ENCODE results near the gene PANK2. TPM values are rescaled to one million over a fixed set of nuclear protein-coding genes. Genes with fewer than 3 reads are reported as not detected.

The PANK2 gene
- total and polyA plus RNA-seq, 2 donors (not counting 1 experiment from before 2014, with no cell fraction given): 33.7 to 51.7 TPM

GRCh38 chr20:3854462-3854871, 34.7 kb upstream of the PANK2 start:
- no peak for TF ChIP-seq CTCF (conservative IDR thresholded peaks at IDR 0.05 in 1 of 2, IDR thresholded peaks at IDR 0.05 in 1 of 2; ENCODE audit: low read depth in 1 of 2, low read length in 2 of 2)
- TF ChIP-seq EZH2 (IDR thresholded peaks at IDR 0.05; ENCODE audit: low read length, missing control alignments): no peak
- Histone ChIP-seq H2AFZ (ENCODE audit: low read length) (no peak overlapping the region), H4K20me1 (ENCODE audit: control insufficient read depth, extremely low read depth, insufficient read depth, low read length) (no peaks in the 10 kb centered on the region), H3K4me3 (replicated peaks in 1 of 4; ENCODE audit: control extremely low read depth in 1 of 4, insufficient read depth in 1 of 4, low read depth in 3 of 4, low read length in 4 of 4) (no peak overlapping the region), H3K27ac (ENCODE audit: insufficient read depth, low read length) (no peak overlapping the region), H3K4me1 (ENCODE audit: control insufficient read depth, extremely low read depth, insufficient read depth, low read length) (no peaks in the 10 kb centered on the region), H3K9ac (ENCODE audit: insufficient read depth, low read length) (no peak overlapping the region), H3K36me3 (ENCODE audit: control insufficient read depth, insufficient read depth, low read length) (peaks cover 14% of the 10 kb centered on the region), H3K27me3 (ENCODE audit: control insufficient read depth, insufficient read depth, low read length) (no peaks in the 10 kb centered on the region), H3K79me2 (ENCODE audit: control insufficient read depth, insufficient read depth, low read length) (peaks cover 6% of the 10 kb centered on the region), H3K9me3 (ENCODE audit: control insufficient read depth, insufficient read depth, low read depth, low read length) (no peaks in the 10 kb centered on the region), H3K4me2 (ENCODE audit: extremely low read depth, insufficient read depth, low read length) (no peak overlapping the region)
- no peak for DNase-seq (ENCODE audit: low read depth in 2 of 2)

GRCh38 chr20:3857405-3857804, 31.8 kb upstream of the PANK2 start:
- no peaks in the 10 kb centered on the region for H3K4me1 ChIP-seq (ENCODE audit: control insufficient read depth, extremely low read depth, insufficient read depth, low read length)
- H3K9ac ChIP-seq (ENCODE audit: insufficient read depth, low read length): no peak overlapping the region
- no peak overlapping the region for H2AFZ ChIP-seq (ENCODE audit: low read length)
- H3K9me3 ChIP-seq (ENCODE audit: control insufficient read depth, insufficient read depth, low read depth, low read length): no peaks in the 10 kb centered on the region
- H4K20me1 ChIP-seq (ENCODE audit: control insufficient read depth, extremely low read depth, insufficient read depth, low read length): no peaks in the 10 kb centered on the region
- H3K79me2 ChIP-seq (ENCODE audit: control insufficient read depth, insufficient read depth, low read length): peaks cover under 1% of the 10 kb centered on the region
- no peak overlapping the region for H3K4me2 ChIP-seq (ENCODE audit: extremely low read depth, insufficient read depth, low read length)
- H3K27me3 ChIP-seq (ENCODE audit: control insufficient read depth, insufficient read depth, low read length): no peaks in the 10 kb centered on the region
- peaks cover 24% of the 10 kb centered on the region for H3K36me3 ChIP-seq (ENCODE audit: control insufficient read depth, insufficient read depth, low read length)
- H3K4me3 ChIP-seq (replicated peaks in 1 of 4; ENCODE audit: control extremely low read depth in 1 of 4, insufficient read depth in 1 of 4, low read depth in 3 of 4, low read length in 4 of 4): no peak overlapping the region
- H3K27ac ChIP-seq (ENCODE audit: insufficient read depth, low read length): no peak overlapping the region
- DNase-seq (ENCODE audit: low read depth in 2 of 2): no peak
- TF ChIP-seq EZH2 (IDR thresholded peaks at IDR 0.05; ENCODE audit: low read length, missing control alignments) (no peak), CTCF (conservative IDR thresholded peaks at IDR 0.05 in 1 of 2, IDR thresholded peaks at IDR 0.05 in 1 of 2; ENCODE audit: low read depth in 1 of 2, low read length in 2 of 2) (no peak)

- no peak overlapping the region for H3K27ac ChIP-seq (ENCODE audit: insufficient read depth, low read length)
- H3K36me3 ChIP-seq (ENCODE audit: control insufficient read depth, insufficient read depth, low read length): peaks cover 36% of the 10 kb centered on the region
- DNase-seq (ENCODE audit: low read depth in 2 of 2): no peak
Observed at GRCh38 chr20:3858689-3859088, 30.5 kb upstream of the PANK2 start.

More at GRCh38 chr20:3858689-3859088, 30.5 kb upstream of the PANK2 start:
- H3K4me2 ChIP-seq (ENCODE audit: extremely low read depth, insufficient read depth, low read length): no peak overlapping the region
- H2AFZ ChIP-seq (ENCODE audit: low read length): no peak overlapping the region
- H3K79me2 ChIP-seq (ENCODE audit: control insufficient read depth, insufficient read depth, low read length): no peaks in the 10 kb centered on the region
- H3K9ac ChIP-seq (ENCODE audit: insufficient read depth, low read length): no peak overlapping the region
- H3K9me3 ChIP-seq (ENCODE audit: control insufficient read depth, insufficient read depth, low read depth, low read length): no peaks in the 10 kb centered on the region
- no peaks in the 10 kb centered on the region for H3K27me3 ChIP-seq (ENCODE audit: control insufficient read depth, insufficient read depth, low read length)
- H3K4me1 ChIP-seq (ENCODE audit: control insufficient read depth, extremely low read depth, insufficient read depth, low read length): no peaks in the 10 kb centered on the region
- H4K20me1 ChIP-seq (ENCODE audit: control insufficient read depth, extremely low read depth, insufficient read depth, low read length): no peaks in the 10 kb centered on the region
- TF ChIP-seq CTCF (conservative IDR thresholded peaks at IDR 0.05 in 1 of 2, IDR thresholded peaks at IDR 0.05 in 1 of 2; ENCODE audit: low read depth in 1 of 2, low read length in 2 of 2): no peak
- TF ChIP-seq EZH2 (IDR thresholded peaks at IDR 0.05; ENCODE audit: low read length, missing control alignments): no peak
- no peak overlapping the region for H3K4me3 ChIP-seq (replicated peaks in 1 of 4; ENCODE audit: control extremely low read depth in 1 of 4, insufficient read depth in 1 of 4, low read depth in 3 of 4, low read length in 4 of 4)
